CD8-positive, alpha-beta memory T cell (primary cell): ENCODE measurements around the gene VSTM2L. TPM values are rescaled to one million over a fixed set of nuclear protein-coding genes. Genes with fewer than 3 reads are reported as not detected.

Source experiments
- CTCF ChIA-PET: fragments of 350-600 bp; sonication (Branson Sonifier 250); formaldehyde crosslinking; loops from one replicate; lab custom pipeline; 2021; ENCODE audit warnings: antibody characterized with exemption; lab: Charles Lee
- POLR2A ChIA-PET: fragments of 350-600 bp; sonication (Branson Sonifier 250); formaldehyde crosslinking; loops from one replicate; lab custom pipeline; 2021; ENCODE audit warnings: antibody characterized with exemption; lab: Charles Lee
- DNase-seq, 5 donors: peaks; one replicate each; pipeline versions ENCODE4 v3.0.0 to v3.0.0-alpha.2; 2020 to 2022; ENCODE audit warnings: mixed read lengths in 1 of 5
- H3K27ac ChIP-seq: one replicate; pipeline ENCODE4 v1.7.0; 2013; ENCODE audit warnings: low read depth, mild to moderate bottlenecking, low read length, moderate library complexity
- H3K27me3 ChIP-seq: 2 replicates; pipeline ENCODE4 v1.7.0; 2013; ENCODE audit warnings: low read length, mild to moderate bottlenecking; ENCODE audit not compliant: insufficient read depth, poor library complexity, severe bottlenecking
- H3K36me3 ChIP-seq: 2 replicates; pipeline ENCODE4 v1.7.0; 2013; ENCODE audit warnings: mild to moderate bottlenecking, low read length, moderate library complexity; ENCODE audit not compliant: insufficient read depth
- H3K4me1 ChIP-seq: 2 replicates; pipeline ENCODE4 v1.7.0; 2013; ENCODE audit warnings: mild to moderate bottlenecking, low read length, moderate library complexity; ENCODE audit not compliant: insufficient read depth
- H3K4me3 ChIP-seq: 2 replicates; pipeline ENCODE4 v1.7.0; 2013; ENCODE audit warnings: mild to moderate bottlenecking, low read length
- H3K9me3 ChIP-seq: 2 replicates; pipeline ENCODE4 v1.7.0; 2013; ENCODE audit warnings: mild to moderate bottlenecking, low read length
- H3K27ac Mint-ChIP-seq, 8 donors: one replicate each; pipeline ENCODE4 v1.8.0; 2020 to 2021; ENCODE audit warnings: mixed read lengths in 8 of 8, mild to moderate bottlenecking in 6 of 8, inconsistent platforms in 3 of 8, moderate library complexity in 3 of 8
- H3K27me3 Mint-ChIP-seq, 2 donors: one replicate each; pipeline ENCODE4 v1.8.0; 2020 to 2021; ENCODE audit warnings: mixed read lengths in 2 of 2, mild to moderate bottlenecking in 1 of 2, moderate library complexity in 1 of 2
- H3K36me3 Mint-ChIP-seq, 3 donors: one replicate each; pipeline ENCODE4 v1.8.0; 2020 to 2021; ENCODE audit warnings: mixed read lengths in 3 of 3, inconsistent platforms in 1 of 3, mild to moderate bottlenecking in 1 of 3
- H3K4me1 Mint-ChIP-seq, 3 donors: one replicate each; pipeline ENCODE4 v1.8.0; 2020 to 2021; ENCODE audit warnings: mixed read lengths in 3 of 3, inconsistent platforms in 1 of 3, mild to moderate bottlenecking in 1 of 3
- H3K4me3 Mint-ChIP-seq, 7 donors: one replicate each; pipeline ENCODE4 v1.8.0; 2020 to 2021; ENCODE audit warnings: mixed read lengths in 7 of 7, mild to moderate bottlenecking in 6 of 7, moderate library complexity in 4 of 7, inconsistent platforms in 2 of 7
- H3K9me3 Mint-ChIP-seq, 5 donors: one replicate each; pipeline ENCODE4 v1.8.0; 2020 to 2022; ENCODE audit warnings: mixed read lengths in 5 of 5, mild to moderate bottlenecking in 3 of 5, moderate library complexity in 2 of 5, inconsistent platforms in 1 of 5
- polyA plus RNA-seq: library from polyadenylated mRNA; unstranded; fragments of 300-500 nt; fragmentation: Illumina TruSeq; gene quantifications from one replicate; pipeline ENCODE4 v1.2.3, GENCODE V29; 2021
- total RNA-seq, 2 experiments: library from RNA; stranded (reverse); gene quantifications; one replicate each; pipeline ENCODE4 v1.2.3, GENCODE V29; 2021

VSTM2L gene
- total and polyA plus RNA-seq, 3 experiments from 2014 or later: not detected

DNA sequence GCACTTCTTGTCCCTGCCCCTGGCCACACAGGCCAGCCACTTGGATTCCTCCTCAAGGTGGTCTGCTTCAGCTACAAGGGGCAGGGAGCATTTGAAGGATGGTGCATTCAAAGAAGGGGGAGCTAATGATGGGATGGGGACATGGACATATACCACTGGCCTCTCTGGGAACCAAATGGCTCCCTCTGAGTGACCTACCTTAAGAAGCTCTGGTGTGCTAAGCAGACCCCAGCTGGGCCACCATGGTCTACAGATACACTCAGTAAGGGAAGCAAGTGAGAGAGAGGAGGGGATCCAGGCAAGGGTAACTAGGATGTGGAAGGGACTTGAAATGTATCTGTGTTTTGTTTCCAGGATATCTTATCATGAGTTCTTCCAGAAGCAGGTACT, 67.9 kb downstream of the VSTM2L start:
- H3K36me3 ChIP-seq: no peaks in the 10 kb centered on the region
- POLR2A ChIA-PET: no interaction called here
- no peaks in the 10 kb centered on the region for H3K9me3 ChIP-seq
- CTCF ChIA-PET: no interaction called here
- H3K27ac ChIP-seq: no peak overlapping the region
- H3K4me3 ChIP-seq: no peak overlapping the region
- Mint-ChIP-seq H3K4me3 (no peak overlapping the region), H3K9me3 (peaks cover 24 to 40% (median 32%) of the 10 kb centered on the region in 5 donors), H3K4me1 (no peaks in the 10 kb centered on the region), H3K27me3 (peaks cover 0 to 7% of the 10 kb centered on the region in 2 donors), H3K27ac (no peak overlapping the region), H3K36me3 (peaks cover 6 to 54% (median 14%) of the 10 kb centered on the region in 3 donors)
- no peaks in the 10 kb centered on the region for H3K27me3 ChIP-seq
- no peak for DNase-seq
- no peaks in the 10 kb centered on the region for H3K4me1 ChIP-seq

DNA sequence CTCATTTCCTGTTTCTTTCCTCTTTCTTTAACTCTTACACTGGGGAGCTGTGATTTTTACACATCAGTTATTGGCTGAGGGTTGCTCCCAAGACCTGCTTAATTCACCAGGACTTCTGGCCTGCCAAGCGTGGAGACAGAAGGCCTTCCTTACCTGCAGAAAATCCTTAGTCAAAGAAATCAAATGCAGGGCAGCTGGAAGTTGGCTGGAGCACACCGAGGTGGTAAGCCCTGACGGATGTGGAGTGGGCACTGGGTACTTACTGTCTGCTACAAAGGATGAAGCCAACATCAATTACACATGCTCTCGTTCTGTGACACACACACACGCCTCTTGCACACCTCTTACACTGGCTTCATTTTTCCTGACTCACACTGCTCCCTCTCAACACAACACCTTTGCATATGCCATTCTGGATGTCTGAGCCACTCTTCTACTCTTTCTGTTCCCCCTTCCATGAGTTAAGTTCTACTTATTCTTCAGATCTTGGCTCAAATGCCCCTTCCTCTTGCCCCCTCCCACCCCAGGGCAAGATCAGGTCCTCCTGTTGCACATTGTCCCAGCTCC, 68.7 kb downstream of the VSTM2L start:
- Histone ChIP-seq H3K4me3 (no peak overlapping the region), H3K27ac (no peak overlapping the region), H3K9me3 (no peaks in the 10 kb centered on the region), H3K27me3 (no peaks in the 10 kb centered on the region), H3K36me3 (no peaks in the 10 kb centered on the region), H3K4me1 (no peaks in the 10 kb centered on the region)
- Mint-ChIP-seq H3K27me3 (peaks cover 0 to 7% of the 10 kb centered on the region in 2 donors), H3K4me1 (no peaks in the 10 kb centered on the region), H3K4me3 (no peak overlapping the region), H3K9me3 (peaks cover 17 to 35% (median 26%) of the 10 kb centered on the region in 5 donors), H3K36me3 (peaks cover 6 to 49% (median 16%) of the 10 kb centered on the region in 3 donors), H3K27ac (no peak overlapping the region)
- DNase-seq: no peak
- ChIA-PET CTCF (no interaction called here), POLR2A (no interaction called here)

DNA sequence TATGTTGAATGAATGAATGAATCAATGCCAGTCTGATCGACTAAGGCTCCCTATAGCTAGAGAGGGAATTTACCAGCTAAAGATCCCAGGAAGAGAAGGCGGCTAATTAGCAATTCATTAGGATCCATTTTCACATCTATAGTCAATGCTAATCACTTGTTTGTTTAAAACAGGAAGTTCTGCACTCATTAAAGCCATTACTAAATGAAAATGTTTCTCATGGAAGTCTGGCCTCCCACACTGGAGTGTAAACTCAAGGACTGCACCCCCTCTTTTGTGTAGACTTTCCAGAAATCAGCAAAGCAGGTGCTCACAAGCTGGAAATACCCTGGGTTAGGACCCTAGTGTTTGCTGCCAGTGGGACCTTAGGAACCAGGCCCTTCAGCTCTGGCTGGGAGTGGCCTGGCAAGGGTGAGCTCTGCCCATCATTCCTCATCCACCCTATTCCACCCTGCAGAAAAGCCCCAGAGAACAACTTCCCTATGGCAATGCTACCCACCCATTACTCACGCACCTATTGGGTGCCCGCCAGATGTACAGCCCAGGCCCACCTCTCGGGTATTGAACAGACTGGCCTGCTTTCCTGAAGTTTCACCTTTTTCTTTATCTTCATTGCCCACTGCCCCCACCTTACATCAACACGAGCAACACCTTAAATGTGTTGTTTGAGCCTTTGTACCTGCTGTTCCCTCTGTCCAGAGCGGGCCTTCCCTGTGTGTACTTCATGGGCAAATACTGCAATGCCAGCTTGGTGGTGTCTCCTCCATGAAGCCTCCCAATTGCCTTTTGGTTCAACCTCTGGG, 69.5 kb downstream of the VSTM2L start:
- Histone ChIP-seq H3K4me3 (no peak overlapping the region), H3K4me1 (no peaks in the 10 kb centered on the region), H3K27ac (no peak overlapping the region), H3K27me3 (no peaks in the 10 kb centered on the region), H3K9me3 (no peaks in the 10 kb centered on the region), H3K36me3 (no peaks in the 10 kb centered on the region)
- peaks cover 11 to 27% (median 18%) of the 10 kb centered on the region in 5 donors for H3K9me3 Mint-ChIP-seq
- POLR2A ChIA-PET: no interaction called here
- no peak overlapping the region for H3K27ac Mint-ChIP-seq
- CTCF ChIA-PET: no interaction called here
- H3K4me3 Mint-ChIP-seq: no peak overlapping the region
- peaks cover 0 to 7% of the 10 kb centered on the region in 2 donors for H3K27me3 Mint-ChIP-seq
- peaks cover 6 to 44% (median 16%) of the 10 kb centered on the region in 3 donors for H3K36me3 Mint-ChIP-seq
- H3K4me1 Mint-ChIP-seq: peaks cover 0 to 1% (median 0%) of the 10 kb centered on the region in 3 donors
- DNase-seq: no peak

DNA sequence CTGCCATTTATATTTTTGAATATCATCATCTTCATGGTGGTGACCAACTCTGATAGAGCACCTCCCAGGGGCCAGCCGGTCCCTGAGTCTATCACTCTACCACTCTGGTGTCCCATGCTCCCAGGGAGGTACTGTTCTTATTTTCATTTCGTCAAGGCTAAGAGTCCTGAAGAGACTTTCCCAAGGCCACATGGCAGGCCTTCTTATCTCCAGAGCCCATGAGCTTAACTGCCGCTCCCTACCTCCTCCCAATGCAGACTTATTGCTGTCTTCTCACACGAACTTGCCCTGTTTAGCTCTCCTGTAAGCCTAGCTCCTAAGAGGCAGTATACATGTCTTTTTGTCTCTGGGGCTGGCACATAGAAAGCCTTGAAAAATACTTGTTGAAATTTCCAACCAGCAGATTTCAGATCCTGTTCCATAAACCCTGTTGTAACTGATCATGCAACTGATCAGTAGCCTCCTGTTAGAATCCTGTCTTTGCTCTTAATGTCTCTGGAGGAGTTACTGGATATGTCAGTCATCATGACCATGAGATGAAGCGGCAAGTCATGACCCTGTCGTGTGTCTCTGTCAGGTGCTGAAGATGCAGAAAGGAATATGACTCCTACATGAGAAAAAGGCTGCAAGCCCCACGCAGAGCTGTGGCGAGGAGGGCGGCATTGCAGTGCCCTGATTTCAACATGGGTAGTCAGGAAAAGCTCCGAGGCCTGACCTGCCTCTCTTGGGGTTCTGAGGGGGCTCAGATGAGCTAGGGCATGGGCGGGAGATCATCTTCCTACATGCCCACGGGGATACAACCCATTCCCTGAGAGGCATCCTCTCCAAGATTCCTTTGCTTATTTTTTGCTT, 70.4 kb downstream of the VSTM2L start:
- no peak overlapping the region for H3K4me3 Mint-ChIP-seq
- no peak for DNase-seq
- H3K27ac ChIP-seq: no peak overlapping the region
- peaks cover 4 to 18% (median 9%) of the 10 kb centered on the region in 5 donors for H3K9me3 Mint-ChIP-seq
- H3K36me3 ChIP-seq: no peaks in the 10 kb centered on the region
- peaks cover 10 to 40% (median 16%) of the 10 kb centered on the region in 3 donors for H3K36me3 Mint-ChIP-seq
- CTCF ChIA-PET: no interaction called here
- H3K27me3 Mint-ChIP-seq: peaks cover 0 to 7% of the 10 kb centered on the region in 2 donors
- H3K4me3 ChIP-seq: no peak overlapping the region
- peaks cover 0 to 1% (median 0%) of the 10 kb centered on the region in 3 donors for H3K4me1 Mint-ChIP-seq
- no peaks in the 10 kb centered on the region for H3K27me3 ChIP-seq
- no peaks in the 10 kb centered on the region for H3K9me3 ChIP-seq
- POLR2A ChIA-PET: no interaction called here
- no peak overlapping the region for H3K27ac Mint-ChIP-seq
- H3K4me1 ChIP-seq: no peaks in the 10 kb centered on the region

DNA sequence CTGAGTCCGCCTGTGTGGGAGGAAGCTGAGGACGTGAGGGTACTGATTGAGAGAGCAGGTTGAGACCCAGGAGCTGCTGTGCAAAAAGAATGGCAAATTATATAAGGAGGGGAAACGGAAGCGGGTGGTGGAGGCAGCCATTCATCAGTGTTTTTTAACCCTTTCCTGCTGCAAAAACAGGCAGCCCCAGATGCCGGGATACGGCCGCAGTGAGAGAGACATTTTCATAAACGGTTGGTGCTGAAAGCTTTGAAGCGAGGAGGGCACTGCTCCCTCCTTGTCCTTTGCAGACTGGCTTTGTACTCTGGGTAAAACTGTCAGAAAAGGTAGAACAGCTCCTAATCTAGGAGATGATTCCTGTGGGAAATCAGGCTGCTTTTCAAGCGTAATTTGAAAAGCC, 74.0 kb downstream of the VSTM2L start:
- peaks cover 0 to under 1% (median 0%) of the 10 kb centered on the region in 5 donors for H3K9me3 Mint-ChIP-seq
- H3K4me3 ChIP-seq: no peak overlapping the region

DNA sequence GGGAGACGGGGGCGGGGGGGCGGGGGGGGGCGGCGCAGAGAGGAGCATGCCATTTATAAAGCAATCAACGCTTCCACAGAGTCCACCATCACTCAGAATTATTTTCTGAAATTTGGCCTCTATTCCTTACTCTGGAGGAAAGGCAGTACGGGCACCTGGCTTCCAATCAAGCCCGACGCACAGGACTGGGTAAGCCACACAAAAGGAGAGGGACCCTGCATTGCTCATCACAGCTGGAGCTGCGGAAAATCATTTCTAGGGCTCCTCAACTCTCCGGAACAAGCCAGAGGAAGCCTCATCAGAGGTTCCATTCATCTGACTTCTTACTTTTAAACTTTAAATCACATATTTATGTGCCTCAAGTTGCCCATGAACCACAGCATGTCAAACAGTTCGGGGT, 74.4 kb downstream of the VSTM2L start:
- Mint-ChIP-seq H3K4me1 (peaks cover 0 to 1% (median 0%) of the 10 kb centered on the region in 3 donors), H3K9me3 (no peaks in the 10 kb centered on the region), H3K27ac (peak overlapping the region in 1 of 8 donors; percentile 7), H3K27me3 (peaks cover 0 to 4% of the 10 kb centered on the region in 2 donors), H3K36me3 (peaks cover 16 to 23% (median 18%) of the 10 kb centered on the region in 3 donors), H3K4me3 (no peak overlapping the region)
- POLR2A ChIA-PET: no interaction called here
- H3K27me3 ChIP-seq: no peaks in the 10 kb centered on the region
- no peak for DNase-seq
- H3K4me1 ChIP-seq: no peaks in the 10 kb centered on the region
- no peaks in the 10 kb centered on the region for H3K9me3 ChIP-seq
- H3K4me3 ChIP-seq: no peak overlapping the region
- CTCF ChIA-PET: no interaction called here
- no peaks in the 10 kb centered on the region for H3K36me3 ChIP-seq
- H3K27ac ChIP-seq: no peak overlapping the region

More for the DNA sequence above, 74.0 kb downstream of the VSTM2L start:
- DNase-seq: no peak
- H3K4me1 Mint-ChIP-seq: peaks cover 0 to 1% (median 0%) of the 10 kb centered on the region in 3 donors
- H3K4me1 ChIP-seq: no peaks in the 10 kb centered on the region
- H3K36me3 Mint-ChIP-seq: peaks cover 18 to 21% (median 19%) of the 10 kb centered on the region in 3 donors
- H3K36me3 ChIP-seq: no peaks in the 10 kb centered on the region
- H3K27me3 Mint-ChIP-seq: peaks cover 0 to 4% of the 10 kb centered on the region in 2 donors
- no peaks in the 10 kb centered on the region for H3K9me3 ChIP-seq
- H3K27ac Mint-ChIP-seq: peak overlapping the region in 2 of 8 donors; percentile 58 to 94
- ChIA-PET POLR2A (no interaction called here), CTCF (no interaction called here)
- H3K4me3 Mint-ChIP-seq: no peak overlapping the region
- no peaks in the 10 kb centered on the region for H3K27me3 ChIP-seq
- no peak overlapping the region for H3K27ac ChIP-seq

DNA sequence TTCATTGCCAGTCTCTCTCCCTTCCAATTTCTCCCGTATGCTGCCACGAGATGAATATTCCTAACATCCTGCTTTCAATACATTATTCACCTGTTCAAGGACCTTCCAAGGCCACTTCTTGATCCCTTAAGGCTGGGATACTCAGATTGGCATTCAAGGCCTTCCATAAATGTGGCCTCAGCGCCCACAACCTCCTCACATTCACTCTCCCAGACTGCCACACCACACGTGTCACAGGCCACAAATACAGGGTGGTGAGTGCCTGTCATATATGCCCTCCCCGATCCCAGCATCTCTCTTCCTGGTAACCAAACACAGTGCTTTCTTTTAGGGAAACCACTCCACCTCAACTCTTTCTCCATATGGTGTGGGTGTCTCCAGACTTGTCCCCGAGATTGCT, 74.9 kb downstream of the VSTM2L start:
- Histone ChIP-seq H3K4me3 (no peak overlapping the region), H3K27ac (no peak overlapping the region), H3K27me3 (no peaks in the 10 kb centered on the region), H3K9me3 (no peaks in the 10 kb centered on the region), H3K36me3 (no peaks in the 10 kb centered on the region), H3K4me1 (no peaks in the 10 kb centered on the region)
- ChIA-PET POLR2A (no interaction called here), CTCF (no interaction called here)
- Mint-ChIP-seq H3K27ac (peak overlapping the region in 1 of 8 donors; percentile 7), H3K4me1 (peaks cover 0 to 1% (median 0%) of the 10 kb centered on the region in 3 donors), H3K36me3 (peaks cover 18 to 27% (median 20%) of the 10 kb centered on the region in 3 donors), H3K27me3 (peaks cover 0 to 3% of the 10 kb centered on the region in 2 donors), H3K9me3 (no peaks in the 10 kb centered on the region), H3K4me3 (no peak overlapping the region)
- no peak for DNase-seq
